ENCODE results near the gene CORO7.

The CORO7 gene

DNA sequence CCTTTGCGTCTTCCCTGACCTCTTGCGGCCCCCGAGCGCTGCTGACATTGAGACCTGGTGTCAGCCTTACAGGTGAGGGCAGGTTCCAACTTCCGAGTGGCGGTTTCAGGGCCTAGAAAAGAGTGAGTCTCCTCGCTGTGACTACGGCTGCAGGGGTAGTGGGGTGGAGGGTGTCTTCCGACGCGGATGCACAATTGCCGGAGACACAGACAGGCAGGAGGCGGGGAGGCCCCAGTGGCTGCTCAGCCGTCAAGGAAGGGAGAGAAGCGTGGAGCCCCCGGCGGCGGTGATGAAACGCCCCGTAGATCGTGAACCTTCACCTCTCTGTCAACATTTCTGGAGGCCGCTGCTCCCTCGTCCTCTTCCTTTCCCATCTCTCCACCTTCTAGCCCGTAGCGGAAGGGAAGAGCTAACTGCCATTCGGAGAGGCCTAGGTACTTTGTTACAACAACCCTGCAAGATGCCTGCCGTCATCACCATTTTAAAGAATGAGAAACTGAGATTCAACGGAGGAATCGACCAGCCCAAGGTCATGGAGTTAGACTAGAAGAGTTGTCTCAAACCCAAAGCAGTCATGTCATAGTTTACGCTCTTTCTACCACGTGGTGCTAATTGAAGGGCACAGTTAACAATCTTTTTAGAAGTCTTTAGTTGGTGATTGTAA is 9.8 kb upstream of the CORO7 start:
- DNase-seq (ENCODE audit: low read depth): no peak

DNA sequence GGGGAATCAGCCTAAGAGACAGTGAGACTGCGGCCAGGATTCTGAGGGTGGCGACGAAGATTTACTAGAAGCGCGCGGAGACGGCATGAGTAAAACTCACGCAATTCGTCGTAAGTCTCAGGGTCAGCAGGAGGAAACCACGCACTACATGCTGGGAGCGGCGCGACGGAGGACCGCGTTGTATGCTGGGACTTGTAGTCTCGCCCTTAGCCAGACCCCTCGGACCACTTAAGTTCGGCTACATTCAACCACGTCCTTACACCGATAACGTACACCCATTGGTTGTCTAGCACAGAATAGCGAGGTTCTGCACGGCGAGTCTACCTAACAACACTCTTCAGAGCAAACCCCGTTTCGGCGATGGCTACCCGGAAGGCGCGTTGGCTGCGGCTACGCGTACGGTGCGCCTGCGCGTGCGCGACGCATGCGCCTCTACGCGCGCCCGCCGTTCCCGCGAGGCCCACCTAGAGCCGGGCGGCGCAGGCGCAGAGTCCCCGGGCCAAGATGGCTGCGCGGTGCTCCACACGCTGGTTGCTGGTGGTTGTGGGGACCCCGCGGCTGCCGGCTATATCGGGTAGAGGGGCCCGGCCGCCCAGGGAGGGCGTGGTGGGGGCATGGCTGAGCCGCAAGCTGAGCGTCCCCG is 9.1 kb upstream of the CORO7 start, which contains the start of gene DNAJA3:
TSS of gene DNAJA3 (plus strand) at position 491 of the 643 bp plus-strand sequence. CDS start at position 505, 14 bp downstream.
- DNase-seq (ENCODE audit: low read depth): peak; percentile 88

DNA sequence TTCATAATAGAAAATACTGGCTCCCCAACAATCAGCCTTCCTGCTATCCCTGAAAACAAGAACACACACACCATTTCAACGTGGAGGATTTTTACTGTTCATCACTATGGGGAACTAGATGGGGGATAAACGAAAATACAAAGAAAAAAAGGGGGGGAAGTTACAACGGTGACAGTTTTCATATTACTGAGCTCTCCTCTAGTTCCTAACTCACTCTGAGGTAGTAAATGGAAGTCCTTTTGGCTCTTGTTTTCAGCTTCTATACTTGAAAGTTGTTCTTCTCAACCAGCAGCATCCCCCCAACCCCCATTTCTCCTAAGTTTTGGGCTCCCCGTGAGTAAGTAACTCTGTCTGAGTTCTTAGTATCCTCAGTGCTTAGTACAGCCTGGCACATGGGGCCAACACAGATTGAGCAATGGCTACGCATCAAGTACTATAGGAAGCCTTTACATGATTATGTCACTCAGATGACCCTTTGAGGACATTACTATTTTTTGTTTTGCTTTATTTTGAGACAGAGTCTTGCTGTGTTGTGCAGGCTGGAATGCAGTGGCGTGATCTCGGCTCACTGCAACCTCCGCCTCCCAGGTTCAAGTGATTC is 4.2 kb upstream of the CORO7 start:
- DNase-seq (ENCODE audit: low read depth): no peak

DNA sequence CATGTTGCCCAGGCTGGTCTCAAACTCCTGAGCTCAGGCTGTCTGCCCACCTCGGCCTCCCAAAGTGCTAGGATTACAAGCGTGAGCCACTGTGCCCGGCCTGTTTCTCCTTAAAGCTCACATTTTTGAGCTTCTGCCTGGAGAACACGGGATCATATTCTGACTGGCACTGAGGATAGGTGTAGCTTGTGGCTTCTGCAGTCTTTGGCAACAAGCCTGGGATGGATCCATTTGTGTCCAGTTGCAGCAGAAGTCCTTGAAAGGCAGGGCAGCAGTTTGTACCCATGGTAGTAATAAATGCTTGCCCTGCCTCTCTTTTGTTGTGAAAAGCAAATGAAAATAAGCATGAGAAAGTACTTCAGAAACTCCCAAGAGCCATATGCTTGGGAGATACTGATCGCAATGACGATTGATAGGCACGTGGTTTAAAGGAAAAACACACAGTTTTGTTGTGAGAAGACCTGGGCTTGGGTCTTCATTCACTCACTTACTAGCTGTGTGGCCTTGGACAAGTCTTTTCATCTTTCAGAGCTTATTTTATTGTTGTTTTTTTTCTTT is 3.1 kb upstream of the CORO7 start:
- DNase-seq (ENCODE audit: low read depth): no peak

DNA sequence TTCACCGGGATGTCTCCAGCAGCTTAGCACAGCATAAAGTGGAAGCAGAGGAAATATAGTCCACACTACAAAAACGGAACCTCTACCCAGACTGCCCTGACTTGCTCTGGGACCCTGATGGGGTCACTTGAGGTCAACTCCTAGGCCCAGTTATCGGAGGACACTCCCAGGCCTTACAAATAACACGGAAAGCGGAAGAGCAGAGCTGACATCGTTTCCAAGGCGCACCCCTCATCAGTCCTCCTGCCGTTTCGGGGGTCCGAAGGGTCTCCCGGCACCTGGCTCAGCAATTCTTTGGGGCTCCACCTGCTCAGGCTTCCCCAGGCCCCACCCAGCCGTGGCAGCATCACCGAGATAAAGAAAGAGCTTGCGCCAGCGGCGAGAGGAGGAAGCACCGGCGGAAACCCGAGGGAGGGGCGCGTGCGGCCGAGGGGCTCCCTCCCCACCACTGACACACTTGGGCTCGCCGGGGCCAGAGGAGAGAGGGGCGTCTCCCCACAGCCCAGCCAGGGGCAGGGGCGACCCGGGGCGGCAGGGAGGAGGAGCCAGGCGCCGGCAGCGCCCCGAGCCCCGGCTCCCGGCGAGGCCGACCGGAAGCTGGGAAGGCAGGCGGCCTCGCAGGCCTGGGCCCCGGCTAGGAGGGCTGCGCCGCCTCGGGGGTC is 727 bp downstream of the CORO7 start:
- peak; percentile 26 for DNase-seq (ENCODE audit: low read depth)

DNA sequence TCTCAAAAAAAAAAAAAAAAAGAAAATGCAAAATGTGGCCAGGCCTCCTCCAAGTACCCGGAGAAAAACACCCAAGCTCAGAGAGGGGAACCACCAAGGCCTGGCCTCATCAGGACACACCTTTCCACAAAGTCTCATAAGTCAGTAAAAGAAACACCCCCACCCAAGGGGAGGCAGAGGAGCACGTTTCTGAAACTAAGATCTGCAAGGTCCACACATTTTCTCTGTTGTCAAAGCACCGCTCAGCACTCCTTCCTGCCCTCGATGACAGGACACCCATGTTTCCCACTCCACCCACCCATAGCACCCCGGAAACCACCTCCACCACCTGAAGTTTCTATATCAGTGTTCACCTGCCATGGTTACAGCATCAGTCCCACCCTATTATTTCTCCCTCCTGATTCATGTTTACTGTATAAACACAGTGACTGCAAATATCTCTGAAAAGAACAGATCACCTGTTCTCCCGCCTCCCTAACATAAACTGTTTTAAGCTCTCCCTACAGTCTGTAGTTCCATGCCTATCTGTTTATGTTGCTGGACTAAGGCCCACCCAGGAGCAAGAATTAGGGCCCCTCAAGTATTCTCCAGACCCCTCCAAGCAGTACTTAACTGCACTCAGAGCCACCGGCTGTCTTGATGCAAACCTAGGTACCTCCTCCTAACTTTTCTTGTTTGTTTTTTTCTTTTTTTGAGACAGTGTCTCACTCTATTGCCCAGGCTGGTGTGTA is 2.0 kb downstream of the CORO7 start:
- DNase-seq (ENCODE audit: low read depth): peak; percentile 73

DNA sequence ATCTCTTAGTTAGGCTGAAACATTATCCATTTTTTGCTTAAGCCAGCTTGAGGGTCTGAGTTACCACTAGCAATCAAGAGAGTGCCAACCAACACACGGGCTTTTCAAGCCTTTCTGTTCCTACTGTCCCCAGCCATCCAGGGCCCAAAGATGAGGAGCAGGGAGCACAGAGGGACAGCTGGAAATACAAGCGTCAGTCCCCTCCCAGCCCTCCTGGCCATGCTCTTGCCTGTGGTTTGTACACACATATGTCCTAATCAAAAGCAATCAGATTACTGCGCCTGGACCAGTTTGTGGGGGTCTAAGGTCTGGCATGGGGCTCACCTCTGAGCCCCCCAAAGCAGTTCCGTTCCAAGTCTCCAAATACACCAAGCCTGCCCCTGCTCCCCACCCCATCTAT is 3.5 kb downstream of the CORO7 start:
- DNase-seq (ENCODE audit: low read depth): no peak

DNA sequence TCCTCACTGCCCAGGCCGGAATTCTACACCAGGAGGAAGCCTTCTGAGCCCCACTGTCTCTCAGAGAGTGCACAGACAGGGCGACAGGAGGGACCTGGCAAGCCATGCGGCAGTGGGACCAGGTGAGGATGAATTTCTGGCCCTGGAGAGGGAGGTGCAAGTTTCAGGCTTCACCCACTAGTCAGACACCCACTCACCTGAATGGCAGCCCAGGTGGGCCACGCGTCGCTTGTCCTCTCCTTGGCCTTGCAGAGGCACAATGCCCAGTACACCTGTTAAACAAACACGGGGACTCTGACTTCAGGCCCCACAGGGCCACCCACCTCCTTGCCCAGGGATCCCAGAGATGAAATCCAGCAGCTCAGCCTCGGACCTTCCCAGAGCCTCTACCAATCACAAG is 4.2 kb downstream of the CORO7 start:
- DNase-seq (ENCODE audit: low read depth): no peak

DNA sequence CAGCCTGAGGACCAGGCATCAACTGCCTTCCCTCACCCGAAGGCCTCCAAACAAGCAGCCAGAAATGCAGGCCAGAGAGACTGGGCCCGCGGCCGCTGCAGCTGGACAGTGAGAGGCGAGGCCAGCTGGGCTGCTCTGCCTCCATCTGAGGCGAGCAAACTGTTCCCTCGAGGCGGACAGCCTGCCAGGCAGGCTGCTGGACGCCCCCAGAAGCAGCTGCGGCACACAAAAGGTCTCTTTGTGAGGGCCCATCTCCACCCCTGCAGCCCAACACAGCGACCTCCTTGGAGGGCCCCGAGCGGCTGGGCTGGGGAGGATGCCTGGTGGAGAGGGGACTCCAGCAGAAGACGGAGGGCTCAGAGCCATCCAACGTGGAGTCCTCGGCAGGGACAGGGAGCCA is 4.7 kb downstream of the CORO7 start:
- DNase-seq (ENCODE audit: low read depth): no peak

DNA sequence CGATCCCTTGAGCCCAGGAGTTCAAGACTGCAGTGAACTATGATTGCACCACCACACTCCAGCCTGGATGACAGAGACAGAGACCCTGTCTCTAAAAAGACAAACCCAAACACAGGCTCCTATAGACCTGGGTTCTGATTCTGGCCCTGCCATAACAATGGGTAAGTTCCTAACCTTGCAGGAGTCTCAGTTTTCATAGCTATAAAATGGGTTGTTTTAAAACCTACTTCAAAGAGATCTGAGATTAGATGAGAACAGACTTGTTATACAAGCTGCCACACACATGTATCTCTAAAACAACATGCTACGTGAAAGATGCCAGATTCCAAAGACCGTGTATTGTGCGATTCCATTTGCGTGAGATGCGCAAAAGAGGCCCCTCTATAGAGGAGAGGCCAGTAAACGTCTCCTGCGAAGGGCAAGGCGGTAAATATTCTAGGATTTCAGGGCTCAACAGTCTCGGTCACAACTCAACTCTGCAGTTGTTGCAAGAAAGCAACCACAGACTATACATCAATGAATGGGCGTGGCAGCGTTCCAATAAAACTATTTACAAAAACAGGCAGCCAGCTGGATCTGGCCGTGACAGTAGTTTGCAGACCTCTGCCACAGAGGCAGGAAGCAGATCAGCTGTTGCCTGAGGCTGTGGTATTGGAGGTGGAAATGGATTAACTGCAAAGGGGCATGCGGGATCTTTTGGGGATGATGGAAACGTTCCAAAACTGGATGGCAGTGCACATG is 5.9 kb downstream of the CORO7 start:
- no peak for DNase-seq (ENCODE audit: low read depth)

DNA sequence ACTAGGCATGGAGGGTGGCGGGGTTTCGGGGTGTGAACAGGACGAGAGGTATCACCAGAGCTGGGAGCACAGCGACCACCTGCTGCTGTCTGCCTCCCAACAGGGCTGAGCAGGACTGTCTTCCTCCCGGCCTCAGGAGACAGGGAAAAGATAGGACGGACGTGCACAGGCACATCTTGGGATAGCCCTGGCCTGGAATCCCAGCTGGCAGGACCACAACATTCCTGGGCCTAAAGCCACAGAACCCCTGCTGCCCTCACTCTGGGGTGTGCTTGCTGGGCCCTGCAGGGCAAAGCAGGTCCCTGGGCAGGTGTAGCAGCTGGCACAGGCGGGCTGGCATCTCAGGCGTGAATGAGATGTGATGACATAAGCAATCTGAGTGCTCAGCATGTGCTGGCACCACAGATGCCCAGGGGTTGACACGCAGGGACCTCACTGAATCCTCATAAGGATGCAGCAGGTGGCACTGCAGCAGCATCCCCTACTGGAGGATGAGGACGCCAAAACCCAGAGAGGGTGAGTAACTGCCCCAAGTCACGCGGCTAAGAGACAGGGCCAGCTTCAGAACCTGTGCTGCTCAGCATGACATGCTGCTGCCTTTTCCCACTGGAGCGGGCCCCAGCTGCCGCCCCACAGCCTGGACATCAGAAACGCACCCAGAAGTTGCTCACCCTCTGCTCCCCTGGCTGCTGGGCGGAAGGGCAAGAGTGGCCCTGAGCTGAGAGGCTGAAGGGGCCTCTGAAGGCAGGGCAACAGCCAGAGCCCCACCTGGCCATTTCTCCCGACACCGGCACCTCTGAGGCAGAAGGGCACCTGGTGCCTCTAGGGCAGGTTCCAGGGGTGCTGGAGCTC is 7.1 kb downstream of the CORO7 start:
- DNase-seq (ENCODE audit: low read depth): no peak

DNA sequence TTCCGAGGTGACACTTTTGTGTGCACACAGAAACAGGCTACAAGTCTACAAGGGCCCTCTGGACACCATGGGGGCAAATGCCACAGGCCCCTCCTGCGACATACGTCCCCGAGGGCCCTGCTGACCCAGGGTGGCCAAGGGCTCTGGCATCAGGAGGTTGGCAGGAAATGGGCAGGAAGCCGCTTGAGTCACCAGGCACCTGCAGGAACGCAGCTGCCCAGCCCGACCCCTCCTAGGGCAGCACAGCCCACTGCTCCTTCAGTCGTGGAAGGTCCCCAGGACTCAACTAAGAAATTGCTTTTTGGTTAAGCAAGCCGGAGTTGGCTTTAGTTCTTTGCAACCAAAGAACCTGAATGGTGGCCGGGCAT is 8.1 kb downstream of the CORO7 start:
- DNase-seq (ENCODE audit: low read depth): no peak

DNA sequence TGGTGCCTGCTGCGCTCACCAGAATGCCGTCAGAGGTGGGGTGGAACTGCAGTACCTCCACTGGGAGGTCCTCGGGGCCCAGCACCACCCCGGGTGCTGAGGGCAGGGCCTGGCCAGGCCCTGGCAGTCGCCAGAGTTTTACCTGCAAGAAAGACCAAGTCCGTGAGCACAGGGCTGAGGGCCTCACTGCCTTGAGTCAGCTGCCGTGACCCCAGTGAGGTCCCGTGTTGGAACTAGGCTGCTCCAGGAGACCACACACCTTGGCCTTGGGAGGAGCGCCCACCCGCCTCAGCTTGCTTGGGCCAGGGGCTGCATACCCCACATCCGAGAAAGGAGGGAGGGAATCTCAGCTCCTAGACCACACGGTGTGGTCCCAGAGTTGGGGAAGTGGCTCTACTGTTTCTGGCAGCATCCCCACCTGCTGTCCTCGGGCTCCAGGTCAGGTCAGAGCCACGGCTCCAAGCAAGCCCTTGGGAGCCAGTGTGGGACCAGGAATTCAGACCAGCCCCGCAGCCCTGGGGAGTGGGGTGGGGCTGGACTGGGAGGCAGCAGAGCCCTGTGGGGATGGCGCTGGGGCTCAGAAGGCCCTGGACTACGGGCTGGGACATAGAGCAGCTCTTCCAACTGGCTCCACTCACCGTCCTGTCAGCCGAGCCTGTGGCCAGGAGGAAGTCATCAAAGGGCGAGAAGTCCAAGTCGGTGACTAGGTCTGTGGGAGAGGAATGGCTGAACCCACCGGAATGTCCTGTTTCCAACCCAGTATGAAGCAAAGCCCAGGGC is 8.7 kb downstream of the CORO7 start:
- DNase-seq (ENCODE audit: low read depth): no peak

DNA sequence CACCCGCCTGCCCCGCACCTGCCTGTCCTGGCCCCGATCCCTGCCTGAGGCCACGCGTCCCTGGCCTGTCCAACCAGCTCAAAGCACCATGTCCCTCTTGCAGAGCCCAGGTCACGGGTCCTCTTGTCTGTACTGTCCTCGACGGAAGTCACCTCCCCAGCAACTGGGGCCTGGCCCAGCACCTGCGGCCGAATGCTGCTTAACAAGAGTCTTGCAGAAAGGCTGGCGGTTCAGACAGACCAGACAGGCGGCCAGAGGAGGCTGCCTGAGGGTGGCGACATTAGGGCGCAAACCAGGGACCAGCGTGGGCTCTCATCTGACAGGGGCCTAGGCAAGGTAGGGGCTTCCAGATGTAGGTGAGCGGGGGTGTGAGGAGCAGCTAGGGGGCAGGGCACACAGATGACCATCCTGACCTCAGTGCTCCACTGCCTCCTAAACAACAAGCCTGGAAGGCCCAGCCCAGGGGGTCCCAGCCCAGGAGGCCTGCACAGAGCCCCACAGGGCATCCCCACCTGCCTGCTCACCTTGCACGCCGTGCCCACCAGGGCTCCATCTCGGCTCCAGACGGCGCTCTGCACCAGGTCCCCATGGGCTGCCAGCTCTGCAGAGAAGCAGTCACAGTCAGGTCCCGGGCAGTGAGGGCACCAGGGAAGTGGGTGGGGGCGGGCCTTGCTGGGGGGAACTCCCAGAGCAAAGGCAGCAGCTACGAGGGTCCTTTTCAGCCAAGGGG is 11.3 kb downstream of the CORO7 start:
- DNase-seq (ENCODE audit: low read depth): no peak

DNA sequence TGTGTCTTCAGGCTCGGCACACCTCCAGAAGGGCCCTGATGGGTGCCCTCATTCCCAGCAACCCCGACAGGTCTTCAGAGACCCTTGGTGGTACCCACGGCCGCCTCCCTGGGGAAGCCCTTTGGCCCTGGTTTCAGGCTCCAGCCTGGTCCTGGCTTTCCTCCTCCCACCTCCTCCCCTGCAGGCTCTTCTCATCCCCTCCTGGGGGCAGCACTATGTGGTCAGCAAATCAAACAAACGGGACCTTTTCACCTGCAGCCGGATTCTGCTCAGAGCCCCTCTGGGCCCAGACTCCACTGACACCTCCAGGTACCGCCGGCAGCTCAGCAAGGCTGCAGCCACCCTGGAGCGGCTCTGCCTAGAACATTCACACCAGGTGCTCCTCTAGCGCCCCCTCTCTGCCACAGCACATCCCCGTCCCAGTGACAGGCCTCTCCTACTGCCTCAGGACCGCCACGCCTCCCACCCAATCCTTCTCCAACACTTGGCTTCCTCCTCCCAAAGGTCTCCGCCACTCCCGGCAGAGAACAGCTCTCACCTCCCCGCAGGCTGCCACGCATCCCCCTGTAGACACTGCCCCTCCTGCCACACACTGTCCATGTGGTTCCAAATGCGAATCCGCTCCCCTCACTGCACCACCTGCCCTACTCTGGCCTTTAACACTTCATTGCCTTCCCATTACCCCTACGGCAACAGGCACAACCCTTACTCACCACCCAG is 12.0 kb downstream of the CORO7 start:
- DNase-seq (ENCODE audit: low read depth): no peak

DNA sequence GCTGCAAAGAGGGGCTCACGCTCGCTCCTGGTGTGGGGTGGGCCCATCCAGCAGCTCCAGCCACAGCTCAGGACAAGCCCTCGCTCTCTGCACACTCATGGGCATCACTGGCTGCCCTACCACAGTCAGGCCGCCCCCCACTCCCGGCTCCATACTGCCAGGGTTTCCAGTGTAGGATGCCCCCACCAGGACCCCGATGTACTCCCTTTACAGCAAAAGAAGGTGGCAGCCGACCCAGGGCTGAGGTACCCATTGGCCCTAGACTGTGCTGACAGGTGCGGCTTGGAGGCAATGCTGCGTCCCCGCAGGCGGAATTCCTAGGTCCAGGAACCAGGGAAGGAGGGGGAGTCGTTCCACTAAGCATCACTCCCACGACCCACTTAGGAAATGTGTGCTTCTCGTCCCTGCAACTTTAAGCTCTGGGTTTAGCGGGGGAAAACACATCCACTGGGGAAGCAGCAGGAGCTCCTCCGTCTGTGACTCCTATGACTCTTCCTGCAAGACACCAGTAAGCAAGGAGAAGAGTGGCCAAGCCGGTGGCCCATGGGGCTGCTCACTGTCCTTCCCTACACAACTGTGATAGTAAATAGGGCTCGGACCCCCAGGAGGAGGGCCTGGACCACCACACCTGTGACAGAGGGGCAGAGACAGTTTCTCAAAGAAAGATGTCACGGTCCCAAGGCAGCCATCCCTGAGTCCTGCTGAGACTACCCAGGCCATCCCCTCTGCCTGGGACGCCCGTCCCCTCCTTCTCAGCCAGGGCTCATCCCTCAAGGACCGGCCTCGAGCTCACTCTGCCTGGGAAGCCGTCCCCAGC is 13.1 kb downstream of the CORO7 start:
- no peak for DNase-seq (ENCODE audit: low read depth)

DNA sequence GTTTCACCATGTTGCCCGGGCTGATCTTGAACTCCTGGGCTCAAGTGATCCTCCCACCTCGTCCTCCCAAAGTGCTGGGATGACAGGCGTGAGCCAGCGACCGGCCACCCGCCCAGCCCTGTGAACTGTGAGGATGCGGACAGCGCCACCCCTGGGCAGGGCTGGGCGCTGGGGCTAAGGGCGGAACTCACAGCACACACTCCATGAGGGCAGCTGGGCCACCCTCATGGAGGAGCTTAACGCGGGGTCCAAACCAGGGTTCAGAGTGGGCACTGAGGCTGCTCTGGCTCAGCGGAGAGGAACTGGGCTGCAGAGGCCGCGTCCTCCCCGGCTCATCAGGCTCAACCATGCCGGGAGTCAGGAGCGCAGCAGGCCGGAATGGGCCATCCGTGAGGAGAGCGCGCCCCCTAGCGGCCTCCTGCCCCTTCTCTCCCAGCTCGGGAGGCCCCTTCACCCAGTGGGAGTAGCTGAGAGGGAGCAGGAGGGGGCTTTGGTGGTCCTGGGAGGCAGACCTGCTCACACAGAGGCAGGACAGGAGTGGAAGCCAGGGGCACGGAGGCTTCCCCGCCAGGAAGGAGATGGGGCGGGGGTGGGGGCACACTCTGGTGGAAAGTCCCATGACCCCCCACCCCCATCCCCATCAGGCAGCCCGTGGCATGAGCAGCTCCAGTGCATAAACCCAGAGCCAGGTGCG is 13.8 kb downstream of the CORO7 start:
- DNase-seq (ENCODE audit: low read depth): peak; percentile 55

Data from activated T-cell treated with anti-CD3 and anti-CD28 coated beads for 24 hours (primary cell).